ENCODE measurements around the gene RPL19.

GRCh38 chr17:39156491-39156890 is 43.6 kb upstream of the RPL19 start:
- TF ChIP-seq, protein P1, sequence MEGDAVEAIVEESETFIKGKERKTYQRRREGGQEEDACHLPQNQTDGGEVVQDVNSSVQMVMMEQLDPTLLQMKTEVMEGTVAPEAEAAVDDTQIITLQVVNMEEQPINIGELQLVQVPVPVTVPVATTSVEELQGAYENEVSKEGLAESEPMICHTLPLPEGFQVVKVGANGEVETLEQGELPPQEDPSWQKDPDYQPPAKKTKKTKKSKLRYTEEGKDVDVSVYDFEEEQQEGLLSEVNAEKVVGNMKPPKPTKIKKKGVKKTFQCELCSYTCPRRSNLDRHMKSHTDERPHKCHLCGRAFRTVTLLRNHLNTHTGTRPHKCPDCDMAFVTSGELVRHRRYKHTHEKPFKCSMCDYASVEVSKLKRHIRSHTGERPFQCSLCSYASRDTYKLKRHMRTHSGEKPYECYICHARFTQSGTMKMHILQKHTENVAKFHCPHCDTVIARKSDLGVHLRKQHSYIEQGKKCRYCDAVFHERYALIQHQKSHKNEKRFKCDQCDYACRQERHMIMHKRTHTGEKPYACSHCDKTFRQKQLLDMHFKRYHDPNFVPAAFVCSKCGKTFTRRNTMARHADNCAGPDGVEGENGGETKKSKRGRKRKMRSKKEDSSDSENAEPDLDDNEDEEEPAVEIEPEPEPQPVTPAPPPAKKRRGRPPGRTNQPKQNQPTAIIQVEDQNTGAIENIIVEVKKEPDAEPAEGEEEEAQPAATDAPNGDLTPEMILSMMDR (IDR thresholded peaks at IDR 0.05) = no peak
- no peak for TF ChIP-seq EZH2 (IDR thresholded peaks at IDR 0.05)
- TF ChIP-seq EZH2phosphoT487 (IDR thresholded peaks at IDR 0.05) = no peak
